WTC11 (cell line): ENCODE results near the gene ZNF248.

Experiments
- HMGA2 ChIP-seq: fragments of 250-450 bp; sonication (Bioruptor Pico); IDR thresholded peaks from 2 replicates; pipeline ENCODE4 v1.4.0; 2021; ENCODE audit warnings: mild to moderate bottlenecking, moderate library complexity
- MXD4 ChIP-seq: fragments of 250-450 bp; sonication (Bioruptor Pico); IDR thresholded peaks from 2 replicates; pipeline ENCODE4 v1.8.0; 2021; ENCODE audit warnings: mild to moderate bottlenecking, moderate library complexity, borderline replicate concordance
- SMAD3 ChIP-seq: sonication (generic); formaldehyde crosslinking; IDR thresholded peaks from 2 replicates; pipeline ENCODE4 v1.8.0; 2022; ENCODE audit warnings: missing genetic modification reagents, mild to moderate bottlenecking, borderline replicate concordance
- SOX15 ChIP-seq: fragments of 250-450 bp; sonication (Bioruptor Pico); IDR thresholded peaks from 2 replicates; pipeline ENCODE4 v1.9.0; 2021; ENCODE audit warnings: mild to moderate bottlenecking
- ZNF219 ChIP-seq: sonication (generic); formaldehyde crosslinking; IDR thresholded peaks from 2 replicates; pipeline ENCODE4 v1.8.0; 2023; ENCODE audit warnings: missing genetic modification reagents, mild to moderate bottlenecking, borderline replicate concordance
- TF ChIP-seq, protein P1 (sequence below): sonication (generic); formaldehyde crosslinking; IDR thresholded peaks from 2 replicates; pipeline ENCODE4 v1.8.1; 2022; ENCODE audit warnings: missing genetic modification reagents, borderline replicate concordance
- TF ChIP-seq, protein P2 (sequence below): sonication (generic); formaldehyde crosslinking; IDR thresholded peaks from 2 replicates; pipeline ENCODE4 v1.8.0; 2022; ENCODE audit warnings: missing genetic modification reagents
- TF ChIP-seq, protein P3 (sequence below): sonication (generic); formaldehyde crosslinking; IDR thresholded peaks from 2 replicates; pipeline ENCODE4 v1.8.0; 2022; ENCODE audit warnings: mild to moderate bottlenecking, missing genetic modification reagents
- TF ChIP-seq, protein P4 (sequence below): fragments of 200-600 bp; IDR thresholded peaks from 2 replicates; pipeline ENCODE4 v1.8.0; 2022; ENCODE audit warnings: antibody characterized with exemption
- TF ChIP-seq, protein P5 (sequence below): sonication (generic); formaldehyde crosslinking; IDR thresholded peaks from 2 replicates; pipeline ENCODE4 v1.8.1; 2022; ENCODE audit warnings: low read depth, mild to moderate bottlenecking, moderate library complexity, missing genetic modification reagents, borderline replicate concordance
- TF ChIP-seq, protein P6 (sequence below): fragments of 250-450 bp; sonication (Bioruptor Pico); IDR thresholded peaks from 2 replicates; pipeline ENCODE4 v2.1.2; 2022; ENCODE audit warnings: mild to moderate bottlenecking, moderate library complexity
- TF ChIP-seq, protein P7 (sequence below): sonication (generic); formaldehyde crosslinking; IDR thresholded peaks from 2 replicates; pipeline ENCODE4 v1.8.1; 2023; ENCODE audit warnings: mild to moderate bottlenecking, missing genetic modification reagents
- TF ChIP-seq, protein P8 (sequence below): sonication (generic); formaldehyde crosslinking; IDR thresholded peaks from 2 replicates; pipeline ENCODE4 v1.8.1; 2023; ENCODE audit warnings: mild to moderate bottlenecking, missing genetic modification reagents
- TF ChIP-seq, protein P9 (sequence below): sonication (generic); formaldehyde crosslinking; IDR thresholded peaks from 2 replicates; pipeline ENCODE4 v1.8.1; 2023; ENCODE audit warnings: mild to moderate bottlenecking, moderate library complexity, missing genetic modification reagents

DNA sequence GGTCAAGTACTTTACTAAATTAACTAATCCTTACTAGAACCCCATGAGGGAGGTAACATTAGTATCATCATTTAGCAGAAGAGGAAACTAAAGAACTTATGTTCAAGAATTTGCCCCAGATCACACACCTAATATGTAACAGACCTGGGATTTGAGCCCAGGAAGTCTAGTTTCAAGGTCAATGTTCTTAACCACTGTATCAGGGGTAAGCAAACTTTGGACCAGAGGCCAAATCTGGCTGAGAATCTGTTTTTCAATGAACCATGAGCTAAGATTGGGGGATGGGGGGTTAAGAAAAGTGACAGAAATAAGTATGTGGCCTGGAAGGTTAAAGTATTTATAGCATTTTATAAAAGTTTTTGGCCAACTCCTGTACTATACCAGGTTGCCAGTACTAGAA lies 95.1 kb downstream of the ZNF248 start:
- TF ChIP-seq, protein P1, sequence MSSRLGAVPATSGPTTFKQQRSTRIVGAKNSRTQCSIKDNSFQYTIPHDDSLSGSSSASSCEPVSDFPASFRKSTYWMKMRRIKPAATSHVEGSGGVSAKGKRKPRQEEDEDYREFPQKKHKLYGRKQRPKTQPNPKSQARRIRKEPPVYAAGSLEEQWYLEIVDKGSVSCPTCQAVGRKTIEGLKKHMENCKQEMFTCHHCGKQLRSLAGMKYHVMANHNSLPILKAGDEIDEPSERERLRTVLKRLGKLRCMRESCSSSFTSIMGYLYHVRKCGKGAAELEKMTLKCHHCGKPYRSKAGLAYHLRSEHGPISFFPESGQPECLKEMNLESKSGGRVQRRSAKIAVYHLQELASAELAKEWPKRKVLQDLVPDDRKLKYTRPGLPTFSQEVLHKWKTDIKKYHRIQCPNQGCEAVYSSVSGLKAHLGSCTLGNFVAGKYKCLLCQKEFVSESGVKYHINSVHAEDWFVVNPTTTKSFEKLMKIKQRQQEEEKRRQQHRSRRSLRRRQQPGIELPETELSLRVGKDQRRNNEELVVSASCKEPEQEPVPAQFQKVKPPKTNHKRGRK (CRISPR knock-in tag): no peak
- TF ChIP-seq, protein P2, sequence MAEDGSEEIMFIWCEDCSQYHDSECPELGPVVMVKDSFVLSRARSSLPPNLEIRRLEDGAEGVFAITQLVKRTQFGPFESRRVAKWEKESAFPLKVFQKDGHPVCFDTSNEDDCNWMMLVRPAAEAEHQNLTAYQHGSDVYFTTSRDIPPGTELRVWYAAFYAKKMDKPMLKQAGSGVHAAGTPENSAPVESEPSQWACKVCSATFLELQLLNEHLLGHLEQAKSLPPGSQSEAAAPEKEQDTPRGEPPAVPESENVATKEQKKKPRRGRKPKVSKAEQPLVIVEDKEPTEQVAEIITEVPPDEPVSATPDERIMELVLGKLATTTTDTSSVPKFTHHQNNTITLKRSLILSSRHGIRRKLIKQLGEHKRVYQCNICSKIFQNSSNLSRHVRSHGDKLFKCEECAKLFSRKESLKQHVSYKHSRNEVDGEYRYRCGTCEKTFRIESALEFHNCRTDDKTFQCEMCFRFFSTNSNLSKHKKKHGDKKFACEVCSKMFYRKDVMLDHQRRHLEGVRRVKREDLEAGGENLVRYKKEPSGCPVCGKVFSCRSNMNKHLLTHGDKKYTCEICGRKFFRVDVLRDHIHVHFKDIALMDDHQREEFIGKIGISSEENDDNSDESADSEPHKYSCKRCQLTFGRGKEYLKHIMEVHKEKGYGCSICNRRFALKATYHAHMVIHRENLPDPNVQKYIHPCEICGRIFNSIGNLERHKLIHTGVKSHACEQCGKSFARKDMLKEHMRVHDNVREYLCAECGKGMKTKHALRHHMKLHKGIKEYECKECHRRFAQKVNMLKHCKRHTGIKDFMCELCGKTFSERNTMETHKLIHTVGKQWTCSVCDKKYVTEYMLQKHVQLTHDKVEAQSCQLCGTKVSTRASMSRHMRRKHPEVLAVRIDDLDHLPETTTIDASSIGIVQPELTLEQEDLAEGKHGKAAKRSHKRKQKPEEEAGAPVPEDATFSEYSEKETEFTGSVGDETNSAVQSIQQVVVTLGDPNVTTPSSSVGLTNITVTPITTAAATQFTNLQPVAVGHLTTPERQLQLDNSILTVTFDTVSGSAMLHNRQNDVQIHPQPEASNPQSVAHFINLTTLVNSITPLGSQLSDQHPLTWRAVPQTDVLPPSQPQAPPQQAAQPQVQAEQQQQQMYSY: no peak
- TF ChIP-seq, protein P3, sequence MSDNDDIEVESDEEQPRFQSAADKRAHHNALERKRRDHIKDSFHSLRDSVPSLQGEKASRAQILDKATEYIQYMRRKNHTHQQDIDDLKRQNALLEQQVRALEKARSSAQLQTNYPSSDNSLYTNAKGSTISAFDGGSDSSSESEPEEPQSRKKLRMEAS (CRISPR knock-in tag): no peak
- TF ChIP-seq, protein P4, sequence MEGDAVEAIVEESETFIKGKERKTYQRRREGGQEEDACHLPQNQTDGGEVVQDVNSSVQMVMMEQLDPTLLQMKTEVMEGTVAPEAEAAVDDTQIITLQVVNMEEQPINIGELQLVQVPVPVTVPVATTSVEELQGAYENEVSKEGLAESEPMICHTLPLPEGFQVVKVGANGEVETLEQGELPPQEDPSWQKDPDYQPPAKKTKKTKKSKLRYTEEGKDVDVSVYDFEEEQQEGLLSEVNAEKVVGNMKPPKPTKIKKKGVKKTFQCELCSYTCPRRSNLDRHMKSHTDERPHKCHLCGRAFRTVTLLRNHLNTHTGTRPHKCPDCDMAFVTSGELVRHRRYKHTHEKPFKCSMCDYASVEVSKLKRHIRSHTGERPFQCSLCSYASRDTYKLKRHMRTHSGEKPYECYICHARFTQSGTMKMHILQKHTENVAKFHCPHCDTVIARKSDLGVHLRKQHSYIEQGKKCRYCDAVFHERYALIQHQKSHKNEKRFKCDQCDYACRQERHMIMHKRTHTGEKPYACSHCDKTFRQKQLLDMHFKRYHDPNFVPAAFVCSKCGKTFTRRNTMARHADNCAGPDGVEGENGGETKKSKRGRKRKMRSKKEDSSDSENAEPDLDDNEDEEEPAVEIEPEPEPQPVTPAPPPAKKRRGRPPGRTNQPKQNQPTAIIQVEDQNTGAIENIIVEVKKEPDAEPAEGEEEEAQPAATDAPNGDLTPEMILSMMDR: no peak
- TF ChIP-seq, protein P5, sequence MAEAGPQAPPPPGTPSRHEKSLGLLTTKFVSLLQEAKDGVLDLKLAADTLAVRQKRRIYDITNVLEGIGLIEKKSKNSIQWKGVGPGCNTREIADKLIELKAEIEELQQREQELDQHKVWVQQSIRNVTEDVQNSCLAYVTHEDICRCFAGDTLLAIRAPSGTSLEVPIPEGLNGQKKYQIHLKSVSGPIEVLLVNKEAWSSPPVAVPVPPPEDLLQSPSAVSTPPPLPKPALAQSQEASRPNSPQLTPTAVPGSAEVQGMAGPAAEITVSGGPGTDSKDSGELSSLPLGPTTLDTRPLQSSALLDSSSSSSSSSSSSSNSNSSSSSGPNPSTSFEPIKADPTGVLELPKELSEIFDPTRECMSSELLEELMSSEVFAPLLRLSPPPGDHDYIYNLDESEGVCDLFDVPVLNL (CRISPR knock-in tag): no peak
- TF ChIP-seq, protein P6, sequence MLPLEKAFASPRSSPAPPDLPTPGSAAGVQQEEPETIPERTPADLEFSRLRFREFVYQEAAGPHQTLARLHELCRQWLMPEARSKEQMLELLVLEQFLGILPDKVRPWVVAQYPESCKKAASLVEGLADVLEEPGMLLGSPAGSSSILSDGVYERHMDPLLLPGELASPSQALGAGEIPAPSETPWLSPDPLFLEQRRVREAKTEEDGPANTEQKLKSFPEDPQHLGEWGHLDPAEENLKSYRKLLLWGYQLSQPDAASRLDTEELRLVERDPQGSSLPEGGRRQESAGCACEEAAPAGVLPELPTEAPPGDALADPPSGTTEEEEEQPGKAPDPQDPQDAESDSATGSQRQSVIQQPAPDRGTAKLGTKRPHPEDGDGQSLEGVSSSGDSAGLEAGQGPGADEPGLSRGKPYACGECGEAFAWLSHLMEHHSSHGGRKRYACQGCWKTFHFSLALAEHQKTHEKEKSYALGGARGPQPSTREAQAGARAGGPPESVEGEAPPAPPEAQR (CRISPR knock-in tag): no peak
- TF ChIP-seq ZNF219 (CRISPR knock-in tag) (no peak), SMAD3 (CRISPR knock-in tag) (no peak), HMGA2 (no peak), SOX15 (CRISPR knock-in tag) (no peak), MXD4 (CRISPR knock-in tag) (no peak)
- TF ChIP-seq, protein P7, sequence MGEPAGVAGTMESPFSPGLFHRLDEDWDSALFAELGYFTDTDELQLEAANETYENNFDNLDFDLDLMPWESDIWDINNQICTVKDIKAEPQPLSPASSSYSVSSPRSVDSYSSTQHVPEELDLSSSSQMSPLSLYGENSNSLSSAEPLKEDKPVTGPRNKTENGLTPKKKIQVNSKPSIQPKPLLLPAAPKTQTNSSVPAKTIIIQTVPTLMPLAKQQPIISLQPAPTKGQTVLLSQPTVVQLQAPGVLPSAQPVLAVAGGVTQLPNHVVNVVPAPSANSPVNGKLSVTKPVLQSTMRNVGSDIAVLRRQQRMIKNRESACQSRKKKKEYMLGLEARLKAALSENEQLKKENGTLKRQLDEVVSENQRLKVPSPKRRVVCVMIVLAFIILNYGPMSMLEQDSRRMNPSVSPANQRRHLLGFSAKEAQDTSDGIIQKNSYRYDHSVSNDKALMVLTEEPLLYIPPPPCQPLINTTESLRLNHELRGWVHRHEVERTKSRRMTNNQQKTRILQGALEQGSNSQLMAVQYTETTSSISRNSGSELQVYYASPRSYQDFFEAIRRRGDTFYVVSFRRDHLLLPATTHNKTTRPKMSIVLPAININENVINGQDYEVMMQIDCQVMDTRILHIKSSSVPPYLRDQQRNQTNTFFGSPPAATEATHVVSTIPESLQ: no peak
- TF ChIP-seq, protein P8, sequence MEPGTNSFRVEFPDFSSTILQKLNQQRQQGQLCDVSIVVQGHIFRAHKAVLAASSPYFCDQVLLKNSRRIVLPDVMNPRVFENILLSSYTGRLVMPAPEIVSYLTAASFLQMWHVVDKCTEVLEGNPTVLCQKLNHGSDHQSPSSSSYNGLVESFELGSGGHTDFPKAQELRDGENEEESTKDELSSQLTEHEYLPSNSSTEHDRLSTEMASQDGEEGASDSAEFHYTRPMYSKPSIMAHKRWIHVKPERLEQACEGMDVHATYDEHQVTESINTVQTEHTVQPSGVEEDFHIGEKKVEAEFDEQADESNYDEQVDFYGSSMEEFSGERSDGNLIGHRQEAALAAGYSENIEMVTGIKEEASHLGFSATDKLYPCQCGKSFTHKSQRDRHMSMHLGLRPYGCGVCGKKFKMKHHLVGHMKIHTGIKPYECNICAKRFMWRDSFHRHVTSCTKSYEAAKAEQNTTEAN (CRISPR knock-in tag): no peak
- TF ChIP-seq, protein P9, sequence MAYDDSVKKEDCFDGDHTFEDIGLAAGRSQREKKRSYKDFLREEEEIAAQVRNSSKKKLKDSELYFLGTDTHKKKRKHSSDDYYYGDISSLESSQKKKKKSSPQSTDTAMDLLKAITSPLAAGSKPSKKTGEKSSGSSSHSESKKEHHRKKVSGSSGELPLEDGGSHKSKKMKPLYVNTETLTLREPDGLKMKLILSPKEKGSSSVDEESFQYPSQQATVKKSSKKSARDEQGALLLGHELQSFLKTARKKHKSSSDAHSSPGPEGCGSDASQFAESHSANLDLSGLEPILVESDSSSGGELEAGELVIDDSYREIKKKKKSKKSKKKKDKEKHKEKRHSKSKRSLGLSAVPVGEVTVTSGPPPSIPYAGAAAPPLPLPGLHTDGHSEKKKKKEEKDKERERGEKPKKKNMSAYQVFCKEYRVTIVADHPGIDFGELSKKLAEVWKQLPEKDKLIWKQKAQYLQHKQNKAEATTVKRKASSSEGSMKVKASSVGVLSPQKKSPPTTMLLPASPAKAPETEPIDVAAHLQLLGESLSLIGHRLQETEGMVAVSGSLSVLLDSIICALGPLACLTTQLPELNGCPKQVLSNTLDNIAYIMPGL (CRISPR knock-in tag): no peak
